Right cardiac atrium (tissue), 5 donors: ENCODE measurements around the gene BCKDK. TPM values are rescaled to one million over a fixed set of nuclear protein-coding genes. Genes with fewer than 3 reads are reported as not detected.
"Not testable (repeated sequence)": the region's sequence is repeated elsewhere in the genome, so short reads cannot be mapped to it uniquely, and the experiment has no call there.

ENCODE experiments used
- ATAC-seq, 2 donors: fragments of 200-7000 bp; cut with Tn5 transposase; one replicate each; pipeline versions ENCODE4 v1.8.0 to v1.9.1; 2020; ENCODE audit warnings: moderate library complexity in 2 of 2, mild to moderate bottlenecking in 1 of 2
- DNase-seq, 3 donors: peaks; one replicate each; pipeline ENCODE4 v3.0.0-alpha.2; 2020
- H3K27ac ChIP-seq: one replicate; pipeline ENCODE4 v1.5.1; 2013; ENCODE audit warnings: mild to moderate bottlenecking, low read length, control low read depth, moderate library complexity
- H3K27me3 ChIP-seq: one replicate; pipeline ENCODE4 v1.6.1; 2013; ENCODE audit not compliant: control insufficient read depth, insufficient read depth
- H3K4me1 ChIP-seq: one replicate; pipeline ENCODE4 v1.6.1; 2013; ENCODE audit warnings: low read length; ENCODE audit not compliant: control insufficient read depth, insufficient read depth
- H3K4me3 ChIP-seq: one replicate; pipeline ENCODE4 v1.5.1; 2013; ENCODE audit warnings: low read length, control low read depth
- H3K9me3 ChIP-seq: one replicate; pipeline ENCODE4 v1.6.1; 2013; ENCODE audit warnings: low read length; ENCODE audit not compliant: control insufficient read depth
- WGBS: extraction: QIAGEN DNeasy Blood & Tissue Kit; methylation state at CpG from one replicate; pipeline ENCODE4 v1.1.7; 2013; 5-methylcytosine and 5-hydroxymethylcytosine counted together
- intact Hi-C, 4 donors: fragments of 100-400 bp; cut with DNase I; formaldehyde crosslinking; loops; one replicate each; pipeline versions ENCODE4 v1.11.0 to v1.14.0; 2022 to 2023
- polyA plus RNA-seq: library from polyadenylated mRNA; stranded (reverse); fragments of 200-250 nt; gene quantifications from one replicate; pipeline ENCODE4 v1.2.3, GENCODE V29; 2013
- total RNA-seq, 4 donors: library from RNA; stranded (reverse); fragmentation: NEBNext Ultra II Directional; extraction: Animal tissue kit (Norgen Biotek cat#: 25700); gene quantifications; one replicate each; pipeline ENCODE4 v1.2.1, GENCODE V29; 2021
- donor health status: healthy with polysubstance abuse.
- donor health status: DM: no; HTN: yes; CAD: no.
- donor health status: DM: no; HTN: no; CAD: no.
- donor health status: DM: no; HTN: yes; CAD: no; lungs with severe emphysema.
- donor health status: DM: yes; HTN: yes; CAD: no.

The BCKDK gene
- total and polyA plus RNA-seq, 5 donors: 42.2 to 50.8 (median 46.3) TPM

GRCh38 chr16:31147574-31147973, 39.4 kb downstream of the BCKDK start:
- Histone ChIP-seq H3K27me3 (no peaks in the 10 kb centered on the region), H3K27ac (no peak overlapping the region), H3K9me3 (no peaks in the 10 kb centered on the region), H3K4me3 (no peak overlapping the region), H3K4me1 (no peaks in the 10 kb centered on the region)
- DNase-seq (no peak), ATAC-seq (no peak)
- intact Hi-C loops: loop anchor here in 1 of 4 donors (10.0 kb wide), 1 partner anchor 163 kb away; the partner anchor contains the start of gene HSD3B7
- WGBS: 92% methylated on average over 3 of the region's 3 CpGs

GRCh38 chr16:31148281-31148728, 40.1 kb downstream of the BCKDK start:
- Histone ChIP-seq H3K27ac (no peak overlapping the region), H3K4me1 (no peaks in the 10 kb centered on the region), H3K27me3 (no peaks in the 10 kb centered on the region), H3K4me3 (peak overlapping the region; percentile 19), H3K9me3 (no peaks in the 10 kb centered on the region)
- ATAC-seq (peak; percentile 22 to 25), DNase-seq (peak in 1 of 3 donors; percentile 58)
- intact Hi-C loops: loop anchor here in 1 of 4 donors (10.0 kb wide), 1 partner anchor 164 kb away; the partner anchor contains the start of gene HSD3B7
- WGBS: 12% methylated on average over 40 of the region's 40 CpGs

- DNase-seq: no peak
- Histone ChIP-seq H3K4me3 (no peak overlapping the region), H3K4me1 (no peaks in the 10 kb centered on the region), H3K27me3 (no peaks in the 10 kb centered on the region), H3K27ac (no peak overlapping the region), H3K9me3 (no peaks in the 10 kb centered on the region)
- ATAC-seq: no peak
- intact Hi-C loops: loop anchor here in 1 of 4 donors (10.0 kb wide), 1 partner anchor 164 kb away; the partner anchor contains the start of gene HSD3B7
- WGBS: 73% methylated on average over 25 of the region's 25 CpGs
Measured at GRCh38 chr16:31148896-31149295, 40.7 kb downstream of the BCKDK start.

GRCh38 chr16:31149332-31149731, 41.1 kb downstream of the BCKDK start:
- ATAC-seq (peak in 1 of 2 donors; percentile 23), DNase-seq (no peak)
- intact Hi-C loops: loop anchor here in 1 of 4 donors (10.0 kb wide), 1 partner anchor 165 kb away; the partner anchor contains the start of gene HSD3B7
- Histone ChIP-seq H3K4me1 (no peaks in the 10 kb centered on the region), H3K27me3 (no peaks in the 10 kb centered on the region), H3K4me3 (no peak overlapping the region), H3K9me3 (no peaks in the 10 kb centered on the region), H3K27ac (no peak overlapping the region)
- WGBS: 58% methylated on average over 5 of the region's 5 CpGs

- Histone ChIP-seq H3K9me3 (no peaks in the 10 kb centered on the region), H3K4me1 (no peaks in the 10 kb centered on the region), H3K27ac (no peak within 1 kb of the TSS), H3K4me3 (no peak within 1 kb of the TSS), H3K27me3 (no peaks in the 10 kb centered on the region)
- ATAC-seq (peak in 1 of 2 donors; percentile 12), DNase-seq (no peak)
- 75% methylated on average over 11 of the region's 11 CpGs for WGBS
- intact Hi-C loops: loop anchor here in 1 of 4 donors (10.0 kb wide), 1 partner anchor 165 kb away; the partner anchor contains the start of gene HSD3B7
Measured at GRCh38 chr16:31149894-31150890, 42.0 kb downstream of the BCKDK start, which contains the start of gene PRSS36. TSS of gene PRSS36 (minus strand) at chr16:31150066. CDS start at chr16:31150035, 31 bp downstream.

GRCh38 chr16:31150976-31151375, 42.8 kb downstream of the BCKDK start:
- H3K4me3 ChIP-seq, H3K4me1 ChIP-seq, ATAC-seq, H3K9me3 ChIP-seq, H3K27me3 ChIP-seq, H3K27ac ChIP-seq, intact Hi-C loops, DNase-seq: not testable (repeated sequence)
- WGBS: 80% methylated on average over 6 of the region's 6 CpGs

GRCh38 chr16:31157136-31157535, 49.0 kb downstream of the BCKDK start:
- H3K9me3 ChIP-seq: no peaks in the 10 kb centered on the region
- no peak overlapping the region for H3K4me3 ChIP-seq
- DNase-seq (peak in 2 of 3 donors; percentile 71 to 72), ATAC-seq (peak; percentile 62 to 66)
- no peaks in the 10 kb centered on the region for H3K27me3 ChIP-seq
- H3K27ac ChIP-seq: no peak overlapping the region
- 30% methylated on average over 8 of the region's 8 CpGs for WGBS
- H3K4me1 ChIP-seq: no peaks in the 10 kb centered on the region
- intact Hi-C loops: no loop called here

Other genes with a start within 250 kb of the BCKDK start
- 10 to 100 TPM; 20.6 to 31.7 (median 26.3) TPM for gene BCL7C, start 214.3 kb upstream of the BCKDK start, total RNA-seq
- gene BCL7C, start 214.3 kb upstream of the BCKDK start, polyA plus RNA-seq: 29.5 TPM
- gene CTF1, start 211.8 kb upstream of the BCKDK start, total RNA-seq: 1 to 10 TPM; 7.4 to 9.8 (median 9.1) TPM
- gene CTF1, start 211.8 kb upstream of the BCKDK start, polyA plus RNA-seq: 13.1 TPM
- 1 to 10 TPM; 5.1 to 8.4 (median 6.6) TPM for gene FBXL19, start 184.8 kb upstream of the BCKDK start, total RNA-seq
- 8.3 TPM for gene FBXL19, start 184.8 kb upstream of the BCKDK start, polyA plus RNA-seq
- 10 to 100 TPM; 11.8 to 14.6 (median 13.3) TPM for gene ORAI3, start 159.3 kb upstream of the BCKDK start, total RNA-seq
- gene ORAI3, start 159.3 kb upstream of the BCKDK start, polyA plus RNA-seq: 15.5 TPM
- 10 to 100 TPM in 3 of 4 donors, 1 to 10 TPM in 1; 9.7 to 11.6 (median 10.2) TPM for gene SETD1A, start 150.6 kb upstream of the BCKDK start, total RNA-seq
- gene SETD1A, start 150.6 kb upstream of the BCKDK start, polyA plus RNA-seq: 9.6 TPM
- gene HSD3B7, start 123.2 kb upstream of the BCKDK start, total RNA-seq: 1 to 10 TPM; 4.1 to 7.4 (median 5.6) TPM
- 6.8 TPM for gene HSD3B7, start 123.2 kb upstream of the BCKDK start, polyA plus RNA-seq
- gene STX1B, start 97.7 kb upstream of the BCKDK start, total RNA-seq: 1 to 10 TPM; 1.6 to 2.1 (median 1.8) TPM
- gene STX1B, start 97.7 kb upstream of the BCKDK start, polyA plus RNA-seq: 0.66 TPM
- gene STX4, start 74.8 kb upstream of the BCKDK start, total RNA-seq: 10 to 100 TPM; 39.6 to 51.3 (median 45.0) TPM
- 47.3 TPM for gene STX4, start 74.8 kb upstream of the BCKDK start, polyA plus RNA-seq
- gene ZNF668, start 34.1 kb upstream of the BCKDK start, total RNA-seq: 1 to 10 TPM; 4.6 to 6.6 (median 4.9) TPM
- 5.7 TPM for gene ZNF668, start 34.1 kb upstream of the BCKDK start, polyA plus RNA-seq
- gene ZNF646, start 34.0 kb upstream of the BCKDK start, total RNA-seq: 10 to 100 TPM in 1 of 4 donors, 1 to 10 TPM in 3; 7.8 to 10.3 (median 9.3) TPM
- gene ZNF646, start 34.0 kb upstream of the BCKDK start, polyA plus RNA-seq: 6.4 TPM
- gene PRSS53, start 19.4 kb upstream of the BCKDK start, total RNA-seq: 1 to 10 TPM in 2 of 4 donors, under 1 TPM in 2; 0.36 to 1.5 (median 0.88) TPM
- 0.79 TPM for gene PRSS53, start 19.4 kb upstream of the BCKDK start, polyA plus RNA-seq
- 10 to 100 TPM; 40.8 to 56.0 (median 47.1) TPM for gene VKORC1, start 13.6 kb upstream of the BCKDK start, total RNA-seq
- 68.0 TPM for gene VKORC1, start 13.6 kb upstream of the BCKDK start, polyA plus RNA-seq
- gene KAT8, start 9.3 kb downstream of the BCKDK start, total RNA-seq: 10 to 100 TPM; 72.3 to 76.4 (median 75.2) TPM
- gene KAT8, start 9.3 kb downstream of the BCKDK start, polyA plus RNA-seq: 77.0 TPM
- gene PRSS8, start 27.3 kb downstream of the BCKDK start, total RNA-seq: under 1 TPM in 2 of 4 donors, not detected in 2; 0.15 to 0.40 TPM
- gene PRSS8, start 27.3 kb downstream of the BCKDK start, polyA plus RNA-seq: 0.41 TPM
- 1 to 10 TPM; 1.3 to 2.2 (median 1.8) TPM for gene PRSS36, start 41.7 kb downstream of the BCKDK start, total RNA-seq
- gene PRSS36, start 41.7 kb downstream of the BCKDK start, polyA plus RNA-seq: 1.1 TPM
- 100 to 1,000 TPM; 112 to 172 (median 138) TPM for gene FUS, start 71.8 kb downstream of the BCKDK start, total RNA-seq
- gene FUS, start 71.8 kb downstream of the BCKDK start, polyA plus RNA-seq: 153 TPM
- gene PYCARD, start 94.4 kb downstream of the BCKDK start, total RNA-seq: 10 to 100 TPM in 1 of 4 donors, 1 to 10 TPM in 3; 6.6 to 13.2 (median 8.2) TPM
- 8.0 TPM for gene PYCARD, start 94.4 kb downstream of the BCKDK start, polyA plus RNA-seq
- under 1 TPM in 3 of 4 donors, not detected in 1; 0.03 to 0.31 (median 0.14) TPM for gene TRIM72, start 105.7 kb downstream of the BCKDK start, total RNA-seq
- gene TRIM72, start 105.7 kb downstream of the BCKDK start, polyA plus RNA-seq: 0.11 TPM
- gene PYDC1, start 108.7 kb downstream of the BCKDK start, total RNA-seq: not detected
- 0.23 TPM for gene PYDC1, start 108.7 kb downstream of the BCKDK start, polyA plus RNA-seq
- gene ITGAM, start 151.6 kb downstream of the BCKDK start, total RNA-seq: 10 to 100 TPM in 2 of 4 donors, 1 to 10 TPM in 2; 7.6 to 13.8 (median 11.0) TPM
- gene ITGAM, start 151.6 kb downstream of the BCKDK start, polyA plus RNA-seq: 3.7 TPM
- 1 to 10 TPM; 1.6 to 2.1 (median 1.9) TPM for gene ITGAX, start 246.8 kb downstream of the BCKDK start, total RNA-seq
- gene ITGAX, start 246.8 kb downstream of the BCKDK start, polyA plus RNA-seq: 1.1 TPM